DOHH2 (cell line): ENCODE data around the gene OR5W2.

Experiments
- H3F3A ChIP-seq: fragments of 200-600 bp; sonication (generic), shearing (Covaris generic); 2 replicates; pipeline ENCODE4 v1.6.0; 2016; ENCODE audit warnings: antibody characterized with exemption, mild to moderate bottlenecking; ENCODE audit not compliant: control insufficient read depth, insufficient read depth
- H3K27ac ChIP-seq: fragments of 200-600 bp; sonication (generic); 2 replicates; pipeline ENCODE4 v1.5.1; 2014; ENCODE audit warnings: low read depth, mild to moderate bottlenecking, low read length, moderate library complexity
- H3K27me3 ChIP-seq: fragments of 200-600 bp; sonication (generic); 2 replicates; pipeline ENCODE4 v1.6.1; 2014; ENCODE audit warnings: mild to moderate bottlenecking, low read length, mixed read lengths; ENCODE audit not compliant: control insufficient read depth
- H3K36me3 ChIP-seq: fragments of 200-600 bp; sonication (generic); 2 replicates; pipeline ENCODE4 v1.6.1; 2014; ENCODE audit warnings: mild to moderate bottlenecking, low read length, moderate library complexity, mixed read lengths; ENCODE audit not compliant: control insufficient read depth
- H3K4me1 ChIP-seq: fragments of 200-600 bp; sonication (generic); 2 replicates; pipeline ENCODE4 v1.6.1; 2014; ENCODE audit warnings: mild to moderate bottlenecking, low read length, mixed read lengths; ENCODE audit not compliant: control insufficient read depth
- H3K4me2 ChIP-seq: fragments of 200-600 bp; sonication (generic); 2 replicates; pipeline ENCODE4 v1.6.0; 2014; ENCODE audit warnings: mild to moderate bottlenecking, low read length, moderate library complexity
- H3K4me3 ChIP-seq: fragments of 200-600 bp; sonication (generic); 2 replicates; pipeline ENCODE4 v1.5.1; 2014; ENCODE audit warnings: mild to moderate bottlenecking, low read length, mixed read lengths
- H3K79me2 ChIP-seq: fragments of 200-600 bp; sonication (generic); 2 replicates; pipeline ENCODE4 v1.6.1; 2014; ENCODE audit warnings: mild to moderate bottlenecking, low read length, mixed read lengths; ENCODE audit not compliant: control insufficient read depth
- H3K9me2 ChIP-seq: fragments of 200-600 bp; sonication (generic); replicated peaks from 2 replicates; pipeline ENCODE4 v1.6.1; 2014; ENCODE audit warnings: mild to moderate bottlenecking, low read length, mixed read lengths; ENCODE audit not compliant: control insufficient read depth
- H3K9me3 ChIP-seq: fragments of 200-600 bp; sonication (generic); 2 replicates; pipeline ENCODE4 v1.6.1; 2014; ENCODE audit warnings: antibody characterized with exemption, low read length, mixed read lengths; ENCODE audit not compliant: control insufficient read depth, insufficient read depth
- H4K20me1 ChIP-seq: fragments of 200-600 bp; sonication (generic); 2 replicates; pipeline ENCODE4 v1.6.0; 2014; ENCODE audit warnings: low read depth, mild to moderate bottlenecking, antibody characterized with exemption, low read length, moderate library complexity; ENCODE audit not compliant: control insufficient read depth, insufficient read depth
- EZH2phosphoT487 ChIP-seq: fragments of 200-600 bp; sonication (generic); IDR thresholded peaks from 2 replicates; pipeline ENCODE4 v1.6.1; 2017; ENCODE audit warnings: borderline replicate concordance, mild to moderate bottlenecking, antibody characterized with exemption, low read length, moderate library complexity, mixed read lengths
- TF ChIP-seq, protein P1 (sequence below): fragments of 200-600 bp; sonication (generic); IDR thresholded peaks from one replicate; pipeline ENCODE4 v1.5.1; 2014; ENCODE audit warnings: antibody characterized with exemption, mild to moderate bottlenecking, low read depth, low read length; ENCODE audit not compliant: poor library complexity, severe bottlenecking

Gene OR5W2

DNA sequence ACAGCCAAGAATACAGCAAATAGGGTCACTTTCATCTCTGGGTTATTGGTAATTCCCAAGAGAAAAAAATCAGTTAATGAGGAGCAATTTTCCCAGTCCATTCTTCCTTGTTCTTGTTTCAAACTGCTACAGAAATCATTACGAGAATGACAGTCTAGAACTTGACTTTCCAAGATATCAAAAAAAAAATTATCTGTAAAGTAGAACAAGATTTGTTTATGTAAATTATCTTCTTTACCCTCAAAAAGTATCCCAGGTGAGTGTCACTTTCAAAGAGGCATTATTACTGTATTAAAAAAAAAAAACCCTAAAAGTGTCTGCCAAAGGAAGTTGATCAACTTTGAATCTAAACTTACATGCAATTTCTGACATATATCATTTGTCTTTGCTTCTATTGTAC, at the start of gene OR5W2:
Gene OR5W2, minus strand, starts transcription at position 101 of the 400 bp plus-strand sequence. Its CDS starts 0 bp downstream, at position 101.
- Histone ChIP-seq H3F3A (no peaks in the 10 kb centered on the region), H3K9me3 (no peaks in the 10 kb centered on the region), H3K27ac (no peak within 1 kb of the TSS), H3K4me1 (no peaks in the 10 kb centered on the region), H3K79me2 (no peaks in the 10 kb centered on the region), H4K20me1 (no peaks in the 10 kb centered on the region), H3K4me2 (no peak within 1 kb of the TSS), H3K9me2 (no peaks in the 10 kb centered on the region), H3K36me3 (no peaks in the 10 kb centered on the region), H3K4me3 (no peak within 1 kb of the TSS), H3K27me3 (no peaks in the 10 kb centered on the region)
- TF ChIP-seq, protein P1, sequence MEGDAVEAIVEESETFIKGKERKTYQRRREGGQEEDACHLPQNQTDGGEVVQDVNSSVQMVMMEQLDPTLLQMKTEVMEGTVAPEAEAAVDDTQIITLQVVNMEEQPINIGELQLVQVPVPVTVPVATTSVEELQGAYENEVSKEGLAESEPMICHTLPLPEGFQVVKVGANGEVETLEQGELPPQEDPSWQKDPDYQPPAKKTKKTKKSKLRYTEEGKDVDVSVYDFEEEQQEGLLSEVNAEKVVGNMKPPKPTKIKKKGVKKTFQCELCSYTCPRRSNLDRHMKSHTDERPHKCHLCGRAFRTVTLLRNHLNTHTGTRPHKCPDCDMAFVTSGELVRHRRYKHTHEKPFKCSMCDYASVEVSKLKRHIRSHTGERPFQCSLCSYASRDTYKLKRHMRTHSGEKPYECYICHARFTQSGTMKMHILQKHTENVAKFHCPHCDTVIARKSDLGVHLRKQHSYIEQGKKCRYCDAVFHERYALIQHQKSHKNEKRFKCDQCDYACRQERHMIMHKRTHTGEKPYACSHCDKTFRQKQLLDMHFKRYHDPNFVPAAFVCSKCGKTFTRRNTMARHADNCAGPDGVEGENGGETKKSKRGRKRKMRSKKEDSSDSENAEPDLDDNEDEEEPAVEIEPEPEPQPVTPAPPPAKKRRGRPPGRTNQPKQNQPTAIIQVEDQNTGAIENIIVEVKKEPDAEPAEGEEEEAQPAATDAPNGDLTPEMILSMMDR, result no peak
- TF ChIP-seq EZH2phosphoT487, result no peak

DNA sequence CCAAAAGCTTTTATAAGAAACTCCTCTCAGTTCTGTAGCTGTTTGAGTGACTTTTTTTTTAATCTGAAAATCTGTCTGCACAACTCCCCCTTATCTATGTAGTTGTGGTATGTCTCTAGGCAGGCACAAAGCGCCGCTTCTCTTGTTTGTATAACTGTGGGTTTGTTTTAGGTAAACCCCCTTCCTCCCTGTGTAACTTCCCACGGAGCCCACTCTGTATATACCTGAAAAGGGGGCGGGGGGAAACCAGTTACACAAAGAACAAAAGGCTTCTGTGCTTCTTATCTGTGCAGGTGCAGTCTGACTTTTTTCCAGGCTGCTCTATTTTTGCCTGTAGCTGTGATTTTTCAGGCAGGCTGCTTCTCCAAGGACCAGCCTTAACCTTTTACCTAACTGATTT, 42.1 kb upstream of the OR5W2 start:
- no peak for TF ChIP-seq EZH2phosphoT487
- TF ChIP-seq, protein P1, result no peak
- no peak overlapping the region for H3K27ac ChIP-seq
- no peak overlapping the region for H3K4me2 ChIP-seq
- no peak overlapping the region for H3K4me3 ChIP-seq
- no peaks in the 10 kb centered on the region for H3K4me1 ChIP-seq
- H4K20me1 ChIP-seq, result no peaks in the 10 kb centered on the region
- H3K9me3 ChIP-seq, result no peaks in the 10 kb centered on the region
- no peaks in the 10 kb centered on the region for H3K9me2 ChIP-seq
- no peaks in the 10 kb centered on the region for H3K79me2 ChIP-seq
- H3F3A ChIP-seq, result no peaks in the 10 kb centered on the region
- H3K36me3 ChIP-seq, result no peaks in the 10 kb centered on the region
- H3K27me3 ChIP-seq, result no peaks in the 10 kb centered on the region

DNA sequence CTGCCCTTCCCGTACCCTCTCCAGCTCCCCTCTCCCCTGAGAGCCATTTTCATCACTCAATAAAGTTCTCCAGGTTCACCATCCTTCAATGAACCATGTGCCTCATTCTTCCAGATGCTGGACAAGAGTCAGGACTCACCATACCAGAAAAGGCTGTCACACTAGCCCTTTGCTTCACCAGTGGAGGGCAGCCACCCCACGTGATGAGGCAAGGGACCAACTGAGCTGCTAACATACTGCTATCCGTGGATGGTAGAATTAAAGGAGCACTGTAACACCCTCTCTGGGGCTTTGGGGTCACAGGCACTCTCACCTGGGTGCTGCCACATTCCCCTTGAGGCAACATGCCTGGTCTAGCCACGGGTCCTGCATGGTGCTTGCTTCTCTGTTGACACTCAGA, 34.9 kb upstream of the OR5W2 start:
- Histone ChIP-seq H3K27ac (no peak overlapping the region), H3F3A (no peaks in the 10 kb centered on the region), H3K4me3 (no peak overlapping the region), H3K9me2 (no peaks in the 10 kb centered on the region), H3K9me3 (no peaks in the 10 kb centered on the region), H3K4me2 (no peak overlapping the region), H4K20me1 (no peaks in the 10 kb centered on the region), H3K36me3 (no peaks in the 10 kb centered on the region), H3K79me2 (no peaks in the 10 kb centered on the region), H3K27me3 (no peaks in the 10 kb centered on the region), H3K4me1 (no peaks in the 10 kb centered on the region)
- no peak for TF ChIP-seq EZH2phosphoT487
- TF ChIP-seq, protein P1, result no peak
